GM19099 (cell line): ENCODE measurements around the gene KRTAP3-2.

Experiments used
- POLR2A ChIP-seq: IDR thresholded peaks from 3 replicates; pipeline ENCODE4 v1.6.1; 2011; ENCODE audit warnings: low read depth; ENCODE audit not compliant: insufficient read length; ENCODE audit errors: extremely low read depth

Gene KRTAP3-2

GRCh38 chr17:40958086-40958953, 41.4 kb downstream of the KRTAP3-2 start:
- TF ChIP-seq POLR2A = no peak

- TF ChIP-seq POLR2A = no peak
Measured at GRCh38 chr17:40956401-40957254, 43.1 kb downstream of the KRTAP3-2 start.

- no peak for TF ChIP-seq POLR2A
Measured at GRCh38 chr17:40953881-40954280, 45.8 kb downstream of the KRTAP3-2 start.

- TF ChIP-seq POLR2A = no peak
Measured at GRCh38 chr17:40952661-40953060, 47.0 kb downstream of the KRTAP3-2 start.

- no peak for TF ChIP-seq POLR2A
Measured at GRCh38 chr17:40952154-40952553, 47.6 kb downstream of the KRTAP3-2 start.

GRCh38 chr17:40951011-40951622, 48.6 kb downstream of the KRTAP3-2 start:
- no peak for TF ChIP-seq POLR2A

- TF ChIP-seq POLR2A = no peak
Measured at GRCh38 chr17:40950176-40950575, 49.5 kb downstream of the KRTAP3-2 start.

- no peak for TF ChIP-seq POLR2A
Measured at GRCh38 chr17:40949418-40949817, 50.3 kb downstream of the KRTAP3-2 start.
